ENCODE results near the gene GTF3C2.
A peak's percentile ranks its signal among the peaks of the same experiment; 100 is the strongest.

The GTF3C2 gene

DNA sequence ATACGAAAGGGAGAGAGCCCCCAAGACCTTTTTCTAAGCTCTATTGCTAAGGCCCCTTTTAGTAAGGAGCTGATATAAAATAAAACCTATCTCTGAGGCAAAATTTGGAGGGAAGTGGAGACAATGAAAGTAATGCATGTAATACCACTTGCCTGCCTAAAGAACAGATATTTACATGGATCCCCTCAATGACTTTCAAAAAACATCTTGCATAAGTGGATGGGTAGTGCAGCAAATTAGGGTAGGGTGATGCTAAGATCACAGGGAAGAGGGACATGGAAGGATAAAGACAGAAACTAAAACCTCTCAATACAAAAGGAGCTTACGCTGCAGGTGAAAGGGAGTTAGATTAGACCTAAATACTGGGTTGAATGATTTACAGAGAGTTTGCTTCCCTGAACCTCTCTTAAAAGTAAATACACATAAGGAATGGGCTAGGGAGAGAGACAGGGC, 22.8 kb upstream of the GTF3C2 start:
- Histone ChIP-seq H3K36me3 (ENCODE audit: insufficient read depth, low read length) (peaks cover 86% of the 10 kb centered on the region; the same call in 1 of the 2 replicates), H3K4me1 (ENCODE audit: insufficient read depth, low read length, poor library complexity, severe bottlenecking) (no peaks in the 10 kb centered on the region), H3K27me3 (ENCODE audit: insufficient read depth, low read length, poor library complexity, severe bottlenecking) (no peaks in the 10 kb centered on the region), H3K9me2 (replicated peaks; ENCODE audit: low read depth, low read length) (no peaks in the 10 kb centered on the region), H3K79me2 (ENCODE audit: insufficient read depth, low read length) (no peaks in the 10 kb centered on the region), H3K4me3 (ENCODE audit: low read length, poor library complexity, severe bottlenecking) (peak overlapping the region; percentile 75), H3K4me2 (ENCODE audit: low read depth, low read length, poor library complexity, severe bottlenecking) (peak overlapping the region; percentile 60), H3K9me3 (ENCODE audit: insufficient read depth, low read depth, low read length) (no peaks in the 10 kb centered on the region), H4K20me1 (ENCODE audit: insufficient read depth, low read length, poor library complexity, severe bottlenecking) (no peaks in the 10 kb centered on the region), H2AFZ (ENCODE audit: low read length) (no peak overlapping the region), H3K9ac (ENCODE audit: low read depth, low read length, poor library complexity, severe bottlenecking) (no peak overlapping the region), H3F3A (ENCODE audit: low read depth) (peaks cover 7% of the 10 kb centered on the region)
- TF ChIP-seq, protein P1, sequence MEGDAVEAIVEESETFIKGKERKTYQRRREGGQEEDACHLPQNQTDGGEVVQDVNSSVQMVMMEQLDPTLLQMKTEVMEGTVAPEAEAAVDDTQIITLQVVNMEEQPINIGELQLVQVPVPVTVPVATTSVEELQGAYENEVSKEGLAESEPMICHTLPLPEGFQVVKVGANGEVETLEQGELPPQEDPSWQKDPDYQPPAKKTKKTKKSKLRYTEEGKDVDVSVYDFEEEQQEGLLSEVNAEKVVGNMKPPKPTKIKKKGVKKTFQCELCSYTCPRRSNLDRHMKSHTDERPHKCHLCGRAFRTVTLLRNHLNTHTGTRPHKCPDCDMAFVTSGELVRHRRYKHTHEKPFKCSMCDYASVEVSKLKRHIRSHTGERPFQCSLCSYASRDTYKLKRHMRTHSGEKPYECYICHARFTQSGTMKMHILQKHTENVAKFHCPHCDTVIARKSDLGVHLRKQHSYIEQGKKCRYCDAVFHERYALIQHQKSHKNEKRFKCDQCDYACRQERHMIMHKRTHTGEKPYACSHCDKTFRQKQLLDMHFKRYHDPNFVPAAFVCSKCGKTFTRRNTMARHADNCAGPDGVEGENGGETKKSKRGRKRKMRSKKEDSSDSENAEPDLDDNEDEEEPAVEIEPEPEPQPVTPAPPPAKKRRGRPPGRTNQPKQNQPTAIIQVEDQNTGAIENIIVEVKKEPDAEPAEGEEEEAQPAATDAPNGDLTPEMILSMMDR (conservative IDR thresholded peaks at IDR 0.05; ENCODE audit: low read length) = no peak
- no peak for TF ChIP-seq EZH2phosphoT487 (IDR thresholded peaks at IDR 0.05; ENCODE audit: borderline replicate concordance)

DNA sequence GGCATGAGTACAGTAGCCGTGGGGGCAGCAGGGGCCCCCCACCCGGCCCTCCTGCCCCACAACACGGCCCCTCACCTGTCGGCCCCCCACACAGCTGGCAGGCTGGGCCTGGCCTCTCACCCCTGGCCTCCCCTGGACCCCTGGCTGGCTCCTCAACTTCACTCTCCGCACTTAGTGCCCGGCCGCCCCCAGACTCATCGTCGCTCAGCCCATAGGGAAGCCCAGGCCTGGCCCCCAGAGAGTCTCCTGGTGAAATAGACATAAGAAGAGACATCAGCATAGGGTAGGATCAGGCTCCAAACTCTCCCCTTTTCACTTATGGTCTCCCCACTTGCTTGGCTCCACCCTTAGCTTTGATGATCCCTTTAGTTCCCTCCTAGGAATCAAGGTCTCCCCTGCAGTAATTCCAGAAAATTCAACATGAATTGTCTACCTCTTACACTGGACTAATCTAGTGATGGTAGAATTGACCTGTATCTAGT, 22.3 kb upstream of the GTF3C2 start:
- Histone ChIP-seq H3K4me1 (ENCODE audit: insufficient read depth, low read length, poor library complexity, severe bottlenecking) (no peaks in the 10 kb centered on the region), H4K20me1 (ENCODE audit: insufficient read depth, low read length, poor library complexity, severe bottlenecking) (no peaks in the 10 kb centered on the region), H3K4me2 (ENCODE audit: low read depth, low read length, poor library complexity, severe bottlenecking) (no peak overlapping the region), H3F3A (ENCODE audit: low read depth) (peaks cover 7% of the 10 kb centered on the region), H3K36me3 (ENCODE audit: insufficient read depth, low read length) (peaks cover 82% of the 10 kb centered on the region; the same call in 1 of the 2 replicates), H3K9me2 (replicated peaks; ENCODE audit: low read depth, low read length) (no peaks in the 10 kb centered on the region), H3K9me3 (ENCODE audit: insufficient read depth, low read depth, low read length) (no peaks in the 10 kb centered on the region), H2AFZ (ENCODE audit: low read length) (no peak overlapping the region), H3K79me2 (ENCODE audit: insufficient read depth, low read length) (0 out of 2 replicates have a peak, but pooled peaks cover under 1% of the 10 kb centered on the region), H3K4me3 (ENCODE audit: low read length, poor library complexity, severe bottlenecking) (no peak overlapping the region), H3K27me3 (ENCODE audit: insufficient read depth, low read length, poor library complexity, severe bottlenecking) (no peaks in the 10 kb centered on the region), H3K9ac (ENCODE audit: low read depth, low read length, poor library complexity, severe bottlenecking) (no peak overlapping the region)
- TF ChIP-seq EZH2phosphoT487 (IDR thresholded peaks at IDR 0.05; ENCODE audit: borderline replicate concordance) = no peak
- TF ChIP-seq, protein P1 (conservative IDR thresholded peaks at IDR 0.05; ENCODE audit: low read length) = no peak

DNA sequence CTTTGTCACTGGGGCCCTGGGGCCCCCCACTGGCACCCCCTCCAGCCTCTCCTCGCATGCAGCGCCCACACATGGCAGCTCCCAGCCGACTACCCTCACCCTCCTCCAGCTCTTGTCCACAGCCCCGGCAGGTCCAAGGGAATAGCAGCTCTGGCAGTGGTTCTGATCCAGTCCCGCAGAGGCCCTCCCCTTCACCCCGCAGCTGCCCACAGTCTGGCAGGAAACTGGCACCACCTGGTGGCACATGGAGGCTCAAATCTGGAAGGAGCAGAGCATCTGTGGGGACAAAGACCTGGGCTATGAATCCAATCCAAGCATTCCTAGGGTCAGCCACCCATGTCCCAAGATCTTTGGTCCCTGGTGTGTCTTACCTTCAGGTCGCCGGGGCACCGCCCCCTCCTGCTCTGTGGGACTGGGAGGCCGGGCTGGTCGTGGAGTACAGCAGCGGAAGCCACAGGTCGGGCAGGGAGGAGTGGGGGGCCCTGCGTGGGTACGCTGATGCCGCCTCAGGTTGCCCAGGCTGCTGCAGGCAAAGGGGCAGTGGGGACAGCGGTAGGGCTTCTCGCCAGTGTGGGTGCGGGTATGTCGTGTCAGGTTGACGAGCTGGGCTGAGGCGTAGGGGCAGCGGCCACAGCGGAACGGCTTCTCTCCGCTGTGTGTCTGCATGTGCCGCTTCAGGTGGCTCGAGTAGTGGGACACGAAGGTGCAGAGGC, 21.7 kb upstream of the GTF3C2 start:
- no peaks in the 10 kb centered on the region for H3K4me1 ChIP-seq (ENCODE audit: insufficient read depth, low read length, poor library complexity, severe bottlenecking)
- no peak overlapping the region for H2AFZ ChIP-seq (ENCODE audit: low read length)
- H3K36me3 ChIP-seq (ENCODE audit: insufficient read depth, low read length) = peaks cover 76% of the 10 kb centered on the region; the same call in 1 of the 2 replicates
- no peak for TF ChIP-seq EZH2phosphoT487 (IDR thresholded peaks at IDR 0.05; ENCODE audit: borderline replicate concordance)
- TF ChIP-seq, protein P1 (conservative IDR thresholded peaks at IDR 0.05; ENCODE audit: low read length) = peak; percentile 20; the same call in 1 of the 2 replicates
- H3K27me3 ChIP-seq (ENCODE audit: insufficient read depth, low read length, poor library complexity, severe bottlenecking) = no peaks in the 10 kb centered on the region
- H4K20me1 ChIP-seq (ENCODE audit: insufficient read depth, low read length, poor library complexity, severe bottlenecking) = no peaks in the 10 kb centered on the region
- H3K9ac ChIP-seq (ENCODE audit: low read depth, low read length, poor library complexity, severe bottlenecking) = no peak overlapping the region
- no peak overlapping the region for H3K4me3 ChIP-seq (ENCODE audit: low read length, poor library complexity, severe bottlenecking)
- peaks cover 6% of the 10 kb centered on the region for H3K79me2 ChIP-seq (ENCODE audit: insufficient read depth, low read length)
- peaks cover 7% of the 10 kb centered on the region for H3F3A ChIP-seq (ENCODE audit: low read depth)
- H3K9me3 ChIP-seq (ENCODE audit: insufficient read depth, low read depth, low read length) = no peaks in the 10 kb centered on the region
- H3K4me2 ChIP-seq (ENCODE audit: low read depth, low read length, poor library complexity, severe bottlenecking) = no peak overlapping the region
- no peaks in the 10 kb centered on the region for H3K9me2 ChIP-seq (replicated peaks; ENCODE audit: low read depth, low read length)

Data from Loucy (cell line).